HG02852 (cell line): ENCODE results near the gene MYBBP1A.

ENCODE experiments used
- ATAC-seq: cut with Tn5 transposase; IDR thresholded peaks from one replicate; pipeline ENCODE4 v1.9.1; 2021; ENCODE audit warnings: mild to moderate bottlenecking, moderate library complexity; ENCODE audit not compliant: unreplicated experiment

The MYBBP1A gene

DNA sequence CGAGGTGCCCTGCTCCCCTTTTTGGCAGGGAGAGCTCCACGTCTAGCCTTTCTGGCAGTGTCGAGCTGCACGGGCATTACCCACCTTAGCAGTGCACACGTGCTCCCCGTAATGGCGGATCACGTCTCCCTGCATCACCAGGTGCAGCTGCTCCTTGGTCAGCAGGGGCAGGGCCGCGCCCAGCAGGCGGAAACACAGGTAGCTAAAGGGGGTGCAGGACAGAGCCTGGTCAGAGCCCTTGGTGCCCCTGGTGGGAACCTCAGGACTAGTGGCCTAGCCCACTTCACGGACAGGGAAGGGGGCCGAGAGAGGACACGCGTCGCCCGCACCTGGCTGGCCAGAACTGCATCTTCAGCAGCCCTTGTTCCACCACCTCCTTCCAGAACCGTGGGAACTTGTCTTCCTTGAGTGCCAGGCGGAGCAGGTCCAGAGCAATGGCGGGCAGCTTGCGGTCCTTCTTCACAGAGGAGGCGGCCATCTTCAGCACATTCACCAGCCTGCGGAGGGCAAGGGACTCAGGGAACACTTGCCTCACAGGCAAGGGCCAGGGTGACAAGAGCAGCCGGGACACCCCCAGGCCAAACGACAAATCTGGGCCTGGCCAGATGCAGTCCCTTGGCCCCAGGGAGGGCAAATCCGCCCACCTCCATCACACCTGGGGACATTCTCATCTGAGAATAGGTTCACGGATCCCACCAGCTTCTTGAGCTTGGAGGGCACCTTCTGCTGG, 3.2 kb downstream of the MYBBP1A start:
- ATAC-seq: no peak

DNA sequence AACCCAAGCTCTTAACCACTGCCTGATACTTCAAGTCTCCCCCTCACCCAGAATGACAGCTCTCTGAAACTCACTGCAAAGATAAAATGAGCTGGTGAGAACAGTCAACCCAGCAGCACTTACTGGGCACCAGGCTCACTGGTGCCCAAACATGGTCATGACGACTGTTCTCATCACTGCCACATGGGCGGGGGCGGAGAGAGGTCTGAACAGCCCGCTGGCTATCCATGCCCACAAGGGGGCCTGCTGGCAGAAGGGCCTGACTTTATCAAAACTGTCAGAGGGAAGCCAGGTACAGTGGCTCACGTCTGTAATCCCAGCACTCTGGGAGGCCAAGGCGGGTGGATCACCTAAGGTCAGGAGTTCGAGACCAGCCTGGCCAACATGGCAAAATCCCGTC, 4.0 kb downstream of the MYBBP1A start:
- ATAC-seq: no peak

DNA sequence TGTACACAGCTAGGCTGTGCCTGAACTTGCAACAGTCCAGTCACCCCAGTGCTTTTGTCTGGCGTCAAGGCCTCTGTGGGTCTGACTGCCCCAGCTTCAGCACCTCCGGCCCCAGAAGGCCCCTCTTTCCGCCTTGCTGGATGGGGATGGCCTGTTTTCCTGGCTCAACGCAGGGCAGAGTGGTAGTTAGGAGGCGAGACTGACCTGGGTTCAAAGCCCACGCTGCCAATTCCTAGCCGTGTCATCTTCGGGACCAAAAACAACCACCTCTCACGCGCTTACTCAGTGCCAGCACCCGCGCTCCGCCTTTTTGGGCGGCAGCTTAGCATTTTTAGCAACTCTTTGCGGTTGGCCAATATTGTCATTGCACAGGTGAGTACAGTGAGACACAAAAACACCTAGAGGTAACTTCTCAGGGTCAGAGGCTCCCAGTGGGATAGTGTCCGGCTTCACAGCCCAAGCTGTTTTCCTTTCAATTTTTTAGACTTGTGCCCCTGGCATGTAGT, 4.6 kb downstream of the MYBBP1A start:
- ATAC-seq: no peak

DNA sequence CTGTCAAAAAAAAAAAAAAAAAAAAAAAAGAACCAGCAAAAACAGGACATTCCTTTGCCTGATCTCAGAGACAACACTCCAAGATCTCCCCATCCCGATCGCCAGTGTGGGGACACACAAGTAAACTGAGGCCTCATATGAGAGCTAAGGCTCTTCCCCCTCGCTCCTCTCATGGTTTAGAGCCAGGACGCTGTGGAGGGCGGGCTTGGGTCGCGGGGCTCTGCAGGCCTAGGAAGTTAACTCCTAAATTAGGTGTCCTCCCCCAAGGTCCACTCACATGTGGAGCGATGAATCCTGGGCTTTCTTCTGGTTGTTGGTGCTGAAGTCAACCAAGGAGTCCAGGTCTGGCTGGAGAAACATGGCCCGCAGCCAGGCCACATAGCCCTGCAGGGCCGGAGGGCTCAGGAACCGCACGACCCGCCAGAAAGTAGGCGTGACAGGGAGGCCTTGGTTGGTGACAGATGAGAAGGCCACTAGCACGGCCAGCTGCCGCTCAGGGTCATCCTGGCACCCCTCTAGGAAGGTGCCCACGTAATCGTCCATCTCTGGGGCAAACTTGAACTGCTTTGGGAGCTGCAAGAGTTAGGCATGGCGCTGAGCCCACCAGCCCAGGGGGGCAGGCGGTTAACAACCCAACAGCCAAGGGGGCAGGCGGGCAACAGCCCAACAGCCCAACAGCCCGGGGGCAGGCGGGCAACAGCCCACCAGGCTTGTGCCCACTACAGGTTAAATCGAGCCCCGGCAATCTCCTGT, 5.2 kb downstream of the MYBBP1A start:
- no peak for ATAC-seq

DNA sequence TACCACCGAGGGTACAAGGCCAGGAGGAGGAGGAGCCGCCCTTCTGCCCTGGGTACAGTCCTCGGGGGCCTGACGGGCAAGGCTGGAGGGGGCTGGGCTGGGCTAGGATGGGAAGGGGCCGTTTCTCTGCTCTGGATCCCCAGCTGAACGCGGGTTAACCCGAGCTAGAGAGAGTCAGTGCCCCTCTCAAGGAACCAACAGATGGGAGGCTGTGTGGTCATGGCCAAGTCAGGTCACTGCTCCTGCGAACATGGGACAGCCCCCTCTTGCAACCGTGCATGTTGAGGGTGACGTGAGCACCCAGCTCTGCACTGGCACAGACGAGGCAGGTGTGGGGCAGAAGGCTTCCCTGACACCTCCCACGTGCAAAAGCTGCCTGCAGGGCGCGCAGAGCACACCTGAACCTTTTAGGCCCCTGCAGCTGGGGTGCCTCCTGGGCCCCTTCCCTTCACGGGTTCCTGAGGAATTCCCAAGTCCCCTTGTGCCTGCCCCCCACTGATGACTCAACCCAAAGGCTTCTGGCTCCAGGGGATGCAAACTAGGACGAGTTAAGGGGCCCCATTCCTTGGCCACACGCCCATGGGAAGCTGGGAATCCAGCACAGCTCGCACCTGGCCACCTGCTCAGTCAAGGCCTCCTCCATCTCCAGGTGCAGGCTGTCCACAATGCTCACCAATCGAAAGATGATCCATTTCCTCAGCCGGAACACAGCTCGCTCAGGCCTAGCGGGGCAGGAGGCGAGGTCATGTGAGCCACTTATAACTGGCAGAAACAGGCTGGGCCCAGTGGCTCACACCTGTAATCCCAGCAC, 6.3 kb downstream of the MYBBP1A start:
- no peak for ATAC-seq

DNA sequence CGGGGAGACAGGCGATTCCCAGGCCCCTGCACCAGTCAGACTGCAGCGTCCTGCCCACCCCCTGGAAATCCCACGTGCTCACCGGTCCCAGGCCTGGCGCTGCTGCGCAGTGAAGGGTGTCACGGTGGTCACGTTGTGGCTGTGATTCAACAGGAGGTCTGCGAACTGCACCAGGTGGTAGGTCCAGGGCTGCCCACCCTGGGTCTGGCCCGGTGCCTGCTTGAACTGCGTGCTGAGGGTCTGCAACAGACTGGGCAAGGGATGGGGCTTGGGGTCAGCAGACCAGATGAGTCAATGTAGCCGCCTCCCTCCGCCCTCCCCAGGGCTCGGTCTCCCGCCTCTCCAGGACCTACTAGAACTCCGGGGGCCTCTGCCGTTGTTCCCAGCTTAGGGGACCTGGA, 7.1 kb downstream of the MYBBP1A start:
- ATAC-seq: no peak

DNA sequence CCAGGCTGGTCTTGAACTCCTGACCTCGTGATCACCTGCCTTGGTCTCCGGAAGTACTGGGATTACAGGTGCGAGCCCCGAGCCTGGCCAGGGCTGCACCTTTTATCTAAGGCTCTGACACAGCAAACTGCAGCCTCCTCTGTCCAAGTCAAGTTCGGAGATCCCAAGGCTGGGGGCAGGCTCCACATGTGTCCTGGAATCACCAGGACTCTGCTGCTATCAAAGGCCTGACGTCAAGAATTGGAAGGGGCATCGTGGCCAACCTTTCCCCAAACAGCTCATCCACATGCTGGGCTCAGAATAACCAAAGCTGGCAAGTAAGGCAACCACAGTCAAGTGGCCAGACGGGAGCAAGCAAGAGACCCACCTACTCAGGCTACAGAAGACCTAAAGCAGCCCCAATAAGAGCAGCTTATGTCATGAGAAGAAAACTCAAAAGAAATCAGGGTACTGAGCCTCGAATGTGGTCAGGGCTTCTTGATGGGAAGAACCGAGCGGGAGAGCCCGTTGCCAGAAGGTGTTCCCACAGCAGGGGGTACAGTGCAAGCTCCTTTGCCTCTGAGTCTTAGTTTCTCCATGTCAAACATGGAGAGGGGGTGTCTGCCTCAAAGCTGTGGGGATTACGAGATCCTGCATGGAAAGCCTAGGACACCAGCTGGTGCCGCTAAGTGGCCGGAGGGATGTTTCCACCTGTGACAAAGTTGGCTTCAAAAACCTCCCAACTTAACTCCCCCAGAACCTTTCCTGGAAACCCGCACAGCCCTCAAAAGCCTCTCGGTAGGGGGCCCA, 7.9 kb downstream of the MYBBP1A start:
- ATAC-seq: no peak

DNA sequence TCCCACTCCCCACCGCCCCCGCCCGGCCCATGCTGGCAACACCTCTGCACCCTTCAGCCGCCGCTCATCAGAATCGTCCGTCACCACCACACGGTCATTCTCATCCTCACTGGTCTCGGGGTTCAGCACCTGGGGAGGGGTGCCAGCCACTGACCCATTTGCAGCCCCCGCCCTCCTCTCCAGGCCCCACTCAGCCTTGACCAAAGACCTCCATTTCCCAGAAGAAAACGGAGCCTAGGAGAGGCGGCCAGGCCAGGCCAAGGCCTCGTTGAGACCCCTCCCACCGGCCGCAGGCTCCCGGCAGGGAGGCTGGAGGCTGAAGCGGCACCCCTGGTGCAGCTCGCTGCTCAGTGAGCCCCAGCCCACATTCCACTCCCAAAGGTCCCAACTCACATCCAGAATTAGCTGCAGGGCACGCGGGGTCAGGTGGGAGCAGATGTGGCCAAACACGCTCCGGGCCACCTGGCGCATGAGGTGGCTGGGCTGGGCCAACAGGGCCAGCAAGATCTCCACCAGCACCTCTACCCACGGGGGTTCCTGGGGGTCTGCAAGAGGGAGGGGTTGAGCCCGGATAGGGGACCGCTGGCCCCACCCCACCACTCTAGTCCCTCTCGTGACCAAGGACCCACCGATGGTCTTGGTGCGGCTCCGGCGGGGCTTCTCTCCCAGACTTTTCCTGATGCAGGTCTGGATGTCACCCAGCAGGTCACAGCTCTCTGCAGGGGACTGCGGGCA, 9.8 kb downstream of the MYBBP1A start:
- no peak for ATAC-seq

DNA sequence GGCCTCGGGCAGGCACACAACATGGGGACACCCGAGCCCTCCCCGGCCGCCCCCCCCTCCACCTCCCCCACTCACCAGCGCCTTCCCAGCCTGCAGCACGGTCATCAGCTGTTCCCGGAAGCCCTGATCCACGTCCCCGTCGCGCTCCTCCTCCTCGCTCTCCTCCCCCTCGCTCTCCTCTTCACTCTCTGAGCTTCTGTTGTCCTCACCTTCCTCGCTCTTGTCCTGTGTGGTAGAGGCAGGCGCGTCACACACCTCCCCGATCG, 10.3 kb downstream of the MYBBP1A start:
- ATAC-seq: no peak

DNA sequence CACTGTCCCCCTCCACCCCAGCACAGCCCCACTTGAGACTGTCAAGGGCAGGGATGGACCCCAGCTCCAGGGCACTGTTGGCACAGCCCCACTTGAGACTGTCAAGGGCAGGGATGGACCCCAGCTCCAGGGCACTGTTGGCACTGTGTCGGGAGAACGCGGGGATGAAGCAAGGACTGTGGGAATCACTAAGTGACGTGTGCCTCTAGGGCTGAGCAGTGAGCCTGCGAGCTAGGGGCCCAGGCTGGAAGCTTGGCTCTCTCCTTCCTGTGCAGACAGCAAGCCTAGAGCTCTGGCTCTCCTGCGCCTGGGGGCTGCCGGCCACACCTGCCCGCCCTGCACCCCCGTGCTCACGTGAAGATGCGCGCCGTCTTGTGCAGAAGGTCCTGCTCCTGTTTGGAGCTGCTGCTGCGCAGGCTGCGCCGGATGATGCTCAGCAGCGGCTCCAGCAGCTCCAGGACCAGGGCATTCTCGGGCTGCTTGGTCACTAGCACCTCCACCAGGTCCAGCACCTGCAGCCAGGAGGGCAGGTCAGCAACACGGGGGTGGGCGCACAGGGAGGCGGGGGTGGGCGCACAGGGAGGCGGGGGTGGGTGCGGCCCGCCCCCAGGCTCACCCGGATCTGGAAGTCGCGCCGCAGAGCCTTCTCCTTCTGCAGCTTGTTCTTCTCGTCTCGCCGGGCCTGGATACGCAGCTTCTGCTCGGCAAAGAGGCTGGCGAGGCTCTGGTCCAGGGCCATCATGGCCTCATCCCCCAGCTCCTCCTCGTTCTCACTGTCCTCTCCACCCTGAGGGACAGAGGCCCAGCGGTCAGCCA, 10.8 kb downstream of the MYBBP1A start:
- ATAC-seq: no peak

DNA sequence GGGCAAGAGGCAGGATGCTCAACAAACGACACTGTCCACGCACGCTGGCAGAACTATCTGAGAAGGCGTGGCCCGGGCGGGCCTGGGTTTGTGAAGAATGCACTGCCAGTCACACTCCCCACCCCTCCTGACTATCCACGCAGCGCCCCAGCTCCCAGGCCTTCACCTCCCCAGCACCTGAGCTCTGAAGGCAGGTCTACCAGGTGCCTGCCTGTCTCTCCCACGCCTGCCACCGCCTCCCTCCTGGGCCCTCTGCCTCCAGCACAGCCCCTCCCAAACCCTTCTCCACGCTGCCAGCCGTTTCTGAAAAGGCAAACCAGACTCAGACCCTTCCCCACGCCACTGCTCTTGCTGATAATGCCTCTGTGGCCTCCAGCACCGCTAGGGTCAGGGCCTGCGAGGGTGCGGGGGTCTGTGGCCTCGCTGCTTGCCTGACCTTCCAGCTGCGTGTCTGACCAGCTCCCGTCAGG, 11.6 kb downstream of the MYBBP1A start:
- no peak for ATAC-seq

DNA sequence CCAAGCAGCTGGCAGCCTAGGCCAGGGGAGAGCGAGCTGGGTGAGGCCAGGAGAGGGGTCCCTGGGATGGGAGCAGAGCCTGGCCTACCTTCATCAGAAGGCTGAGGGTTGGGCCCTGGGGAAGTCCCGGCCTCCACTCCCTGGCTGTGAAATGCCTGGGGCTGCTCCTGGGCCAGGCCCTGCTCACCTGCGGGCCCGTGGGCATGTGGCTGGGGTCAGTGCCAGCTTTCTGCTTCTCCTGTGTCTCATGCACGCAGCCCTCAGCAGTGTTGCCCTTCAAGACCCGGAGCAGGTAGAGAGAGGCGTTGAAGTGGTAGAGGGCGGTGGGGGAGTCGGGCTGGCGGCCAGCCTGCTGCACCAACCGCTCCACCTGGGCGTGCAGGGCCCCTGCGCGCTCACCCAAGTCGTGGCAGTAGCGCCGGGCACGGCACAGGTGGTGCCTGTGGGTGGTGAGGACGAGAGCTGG, 12.4 kb downstream of the MYBBP1A start:
- no peak for ATAC-seq

DNA sequence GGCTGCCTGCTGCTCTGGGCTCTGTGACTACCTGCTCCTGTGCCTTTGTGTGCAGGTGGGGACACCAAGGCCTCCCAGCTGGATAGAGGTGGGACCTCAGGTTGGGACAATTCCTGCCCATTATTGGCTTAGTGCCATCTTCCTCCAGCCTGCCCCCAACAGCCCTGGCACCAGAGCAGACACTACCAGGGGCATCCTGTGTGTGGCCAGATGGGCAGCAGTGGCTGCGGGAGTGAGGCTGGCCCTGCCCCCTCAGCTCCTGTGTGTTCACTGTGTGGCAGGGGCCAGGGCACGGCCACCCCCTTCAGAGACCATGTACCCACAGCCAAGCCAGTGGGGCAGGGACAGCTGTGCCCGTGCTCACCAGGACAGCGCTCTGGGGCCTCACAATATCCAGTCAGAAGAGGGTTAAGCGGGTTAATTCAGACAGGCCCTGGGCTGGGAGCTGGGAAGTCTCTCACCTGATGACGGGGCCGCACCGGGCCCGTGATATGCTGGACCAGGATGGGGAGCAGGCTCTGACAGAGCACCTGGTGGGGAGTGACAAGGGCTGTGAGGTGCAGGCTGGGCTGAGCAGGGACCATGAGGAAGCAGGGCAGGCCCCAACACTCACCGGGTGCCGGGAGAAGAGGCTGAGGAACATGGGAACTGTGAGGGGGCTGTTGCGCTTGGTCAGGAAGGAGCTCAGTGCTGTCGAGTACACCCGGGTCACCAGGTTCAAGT, 13.0 kb downstream of the MYBBP1A start:
- ATAC-seq: no peak

DNA sequence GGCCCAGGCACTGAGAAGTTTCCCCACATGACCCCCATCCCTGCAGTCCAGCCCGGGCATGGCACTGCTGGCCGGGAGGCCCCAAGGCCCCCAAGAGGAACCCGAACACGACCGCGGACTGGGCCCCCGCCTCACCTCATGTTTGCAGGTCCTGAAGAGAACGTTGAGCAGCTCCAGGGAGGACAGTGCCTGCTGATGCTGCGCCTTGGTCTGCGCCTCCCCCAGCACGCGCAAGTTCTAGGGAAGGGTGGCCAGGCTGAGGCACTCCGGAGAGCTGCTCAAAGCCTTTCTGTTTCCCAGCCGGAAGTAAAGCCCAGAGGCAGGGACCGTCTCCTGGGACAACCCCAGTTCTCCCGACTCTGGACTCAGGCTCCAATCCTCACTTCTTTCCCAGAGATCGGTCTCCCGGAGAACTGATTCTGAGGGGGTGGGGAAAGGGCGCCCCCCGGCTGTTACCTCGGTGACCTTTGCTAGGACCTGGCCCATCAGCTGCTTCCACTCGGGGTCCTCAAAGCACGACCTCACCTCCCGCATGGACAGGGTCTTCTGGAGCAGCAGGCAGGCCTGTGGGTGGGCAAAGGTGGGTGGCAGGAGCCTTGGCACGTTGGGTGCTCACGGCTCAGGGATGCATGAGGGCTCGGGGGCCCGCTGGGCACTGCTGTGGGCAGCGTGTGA, 13.7 kb downstream of the MYBBP1A start:
- no peak for ATAC-seq

DNA sequence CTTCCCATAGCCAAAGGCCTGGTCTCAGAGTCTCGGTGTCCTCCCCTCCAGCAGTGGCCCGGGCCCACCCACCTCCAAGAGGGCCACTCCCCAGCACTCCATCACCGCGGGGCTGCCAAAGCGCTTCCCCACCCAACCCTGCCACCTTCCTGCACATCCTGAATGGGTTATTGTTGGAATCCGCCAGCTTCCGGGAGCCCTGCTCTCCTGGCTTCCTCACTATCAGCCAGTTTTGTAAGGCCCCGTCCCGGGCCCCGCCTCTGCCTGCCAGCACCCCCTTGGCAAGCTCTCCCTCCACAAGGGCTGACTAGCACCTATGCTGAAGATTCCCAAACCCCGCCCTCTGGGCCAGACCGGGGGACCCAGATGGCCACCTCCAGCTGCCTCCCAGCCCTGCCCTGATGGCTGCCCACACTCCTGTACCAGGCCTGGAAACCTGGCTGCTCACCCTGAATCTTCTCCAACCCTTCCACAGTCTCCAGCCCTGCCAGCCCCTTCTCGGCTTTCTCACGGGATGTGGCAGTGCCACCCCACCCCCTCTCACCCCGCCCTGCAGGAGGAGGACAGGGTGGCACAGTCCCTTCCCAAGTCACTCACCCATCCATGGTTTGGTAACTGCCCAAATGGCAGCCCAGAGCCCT, 14.4 kb downstream of the MYBBP1A start:
- no peak for ATAC-seq

DNA sequence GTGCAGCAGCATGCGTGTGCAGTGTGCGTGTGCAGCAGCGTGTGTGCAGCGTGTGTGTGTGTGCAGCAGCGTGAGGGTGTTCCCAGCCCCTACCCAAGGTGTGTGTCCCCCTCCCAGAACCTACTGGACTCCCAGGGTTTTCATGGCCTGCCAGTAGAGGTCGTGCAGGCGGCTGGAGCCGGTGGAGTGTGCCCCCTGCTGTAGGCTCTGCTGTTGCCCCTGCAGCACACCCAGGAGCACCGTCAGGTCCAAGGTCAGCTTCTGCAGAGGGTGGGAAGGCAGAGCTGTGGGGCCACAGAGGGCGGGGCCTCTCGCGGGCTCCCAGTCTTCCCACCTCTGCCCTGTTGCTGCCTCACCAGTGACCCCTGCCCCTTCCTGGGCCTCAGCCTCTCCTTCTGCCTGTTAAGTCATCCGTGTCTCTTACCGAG, 14.9 kb downstream of the MYBBP1A start:
- no peak for ATAC-seq

DNA sequence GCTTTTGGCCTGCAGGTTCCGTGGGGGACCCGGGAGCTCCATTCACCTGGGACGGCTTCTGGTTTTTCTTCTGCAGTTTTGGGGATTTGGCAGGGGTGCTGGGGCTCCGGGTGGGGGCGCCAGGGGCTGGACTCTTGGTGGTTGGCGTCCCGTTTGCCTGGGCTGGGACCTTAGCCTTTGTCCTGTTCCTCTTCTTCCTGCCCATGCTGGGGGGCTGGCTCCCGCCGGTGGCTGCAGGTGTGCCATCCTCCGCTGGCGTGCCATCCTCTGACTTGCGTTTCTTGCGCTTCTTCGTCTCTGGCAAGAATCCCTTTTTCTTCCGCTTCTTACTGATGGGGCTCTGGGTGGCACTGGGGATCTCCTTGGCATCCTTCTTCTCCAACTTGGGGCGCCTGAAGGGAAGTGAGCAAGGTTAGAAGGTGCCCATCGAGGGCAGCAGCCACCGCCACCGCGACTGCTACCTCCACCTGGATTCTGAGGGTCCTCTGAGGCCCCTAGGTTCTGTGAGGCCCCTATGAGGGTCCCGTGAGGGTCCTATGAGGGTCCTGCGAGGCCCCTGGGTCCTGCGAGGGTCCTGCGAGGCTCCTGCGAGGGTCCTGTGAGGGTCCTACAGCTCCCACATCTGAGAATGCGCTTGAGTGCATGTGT, 15.5 kb downstream of the MYBBP1A start:
- ATAC-seq: no peak
